ENCODE data around the gene TSC2.
A peak's percentile ranks its signal among the peaks of the same experiment; 100 is the strongest.
"Not testable (repeated sequence)": the region's sequence is repeated elsewhere in the genome, so short reads cannot be mapped to it uniquely, and the experiment has no call there.

Gene TSC2

GRCh38 chr16:2087748-2088631, 40.2 kb downstream of the TSC2 start:
- no peak for DNase-seq

- DNase-seq, result no peak
Measured at GRCh38 chr16:2088759-2089358, 41.1 kb downstream of the TSC2 start.

GRCh38 chr16:2089706-2090480, 42.1 kb downstream of the TSC2 start:
- no peak for DNase-seq

GRCh38 chr16:2090481-2090776, 42.6 kb downstream of the TSC2 start:
- DNase-seq, result no peak

DNA sequence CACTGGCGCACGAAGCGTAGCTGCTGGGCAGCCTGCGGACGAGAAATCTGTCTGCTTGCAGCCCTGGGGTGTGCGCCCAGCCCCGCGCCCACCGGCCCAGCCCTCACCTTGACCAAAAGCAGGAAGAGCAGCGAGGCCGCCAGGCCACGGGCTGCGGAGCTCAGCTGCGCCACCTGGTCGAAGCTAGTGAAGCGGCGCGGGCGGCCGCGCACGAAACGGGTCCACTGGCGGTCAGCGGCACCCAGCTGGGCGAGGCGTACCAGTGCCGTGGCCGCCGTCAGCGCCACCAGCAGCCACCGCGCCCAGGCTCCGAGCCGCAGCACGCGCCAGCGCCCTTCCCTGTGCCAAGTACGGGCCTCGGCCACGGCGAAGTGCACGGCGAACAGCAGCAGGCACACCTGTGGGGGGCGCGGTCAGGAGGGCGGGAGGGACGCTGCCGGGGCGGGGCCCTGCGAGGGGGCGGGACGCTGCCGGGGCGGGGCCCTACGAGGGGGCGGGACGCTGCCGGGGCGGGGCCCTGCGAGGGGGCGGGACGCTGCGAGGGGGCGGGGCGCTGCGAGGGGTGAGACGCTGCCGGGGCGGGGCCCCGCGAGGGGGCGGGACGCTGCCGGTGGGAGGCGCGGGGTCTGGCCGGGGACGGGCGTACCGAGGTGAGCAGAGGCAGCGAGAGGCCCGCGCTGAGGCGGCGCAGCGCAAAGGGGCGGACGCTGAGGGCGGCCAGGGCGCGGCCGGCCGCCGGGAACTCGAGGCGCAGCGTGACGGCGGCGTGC, 43.2 kb downstream of the TSC2 start:
- peak; percentile 49 for DNase-seq

DNA sequence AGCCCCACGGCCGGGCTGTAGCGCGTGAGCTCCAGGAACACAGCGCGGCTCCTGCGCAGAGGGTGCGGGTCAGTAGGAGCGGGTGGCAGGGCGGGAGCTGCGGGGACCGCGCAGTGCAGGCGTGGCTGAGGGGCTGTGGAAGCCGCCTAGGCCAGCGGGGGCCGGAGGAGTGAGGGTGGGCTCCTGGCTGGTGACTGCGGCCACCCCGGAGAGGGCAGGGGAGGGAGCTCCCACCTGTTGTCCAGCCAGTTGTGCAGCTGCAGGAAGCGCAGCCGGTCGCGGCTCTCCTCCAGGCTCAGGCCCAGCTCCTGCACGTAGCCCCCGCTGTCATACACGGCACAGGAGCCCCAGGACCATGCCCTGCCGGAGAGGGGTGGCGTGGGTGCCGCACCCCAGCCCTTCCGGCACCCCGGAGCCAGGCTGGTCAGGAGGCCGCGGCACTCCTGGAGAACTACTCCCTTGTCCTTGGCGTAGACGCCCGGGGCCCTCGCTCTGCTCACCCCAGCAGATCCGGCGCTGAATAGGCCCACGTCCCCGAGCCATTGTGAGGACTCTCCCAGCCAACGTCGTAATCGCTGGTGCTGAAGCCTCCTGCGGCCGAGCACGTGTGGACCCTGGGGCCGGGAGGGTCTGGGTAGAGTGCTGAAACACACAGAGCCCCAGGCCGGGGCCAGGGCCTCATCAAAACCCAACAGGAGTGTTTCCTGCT, 43.9 kb downstream of the TSC2 start:
- DNase-seq, result no peak

DNA sequence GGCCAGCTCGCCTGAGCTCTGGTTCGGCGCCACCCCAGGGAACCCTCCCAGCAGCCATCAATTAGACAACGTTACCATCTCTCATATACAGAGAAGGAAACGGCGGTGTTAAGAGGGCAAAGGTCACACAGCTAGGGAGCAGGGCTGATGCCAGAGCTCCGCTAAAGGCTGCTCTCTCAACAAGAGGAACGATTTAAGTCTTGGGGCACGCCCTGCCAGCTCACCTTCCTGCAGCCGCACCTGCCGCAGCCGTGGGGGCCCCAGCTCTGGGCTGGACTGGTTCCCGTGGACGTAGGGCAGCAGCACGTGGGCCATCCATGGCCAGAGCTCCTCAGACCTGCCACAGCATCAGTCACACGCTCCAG, 44.5 kb downstream of the TSC2 start:
- no peak for DNase-seq

GRCh38 chr16:2092866-2093265, 45.1 kb downstream of the TSC2 start:
- no peak for DNase-seq

GRCh38 chr16:2093793-2094192, 46.0 kb downstream of the TSC2 start:
- no peak for DNase-seq

DNA sequence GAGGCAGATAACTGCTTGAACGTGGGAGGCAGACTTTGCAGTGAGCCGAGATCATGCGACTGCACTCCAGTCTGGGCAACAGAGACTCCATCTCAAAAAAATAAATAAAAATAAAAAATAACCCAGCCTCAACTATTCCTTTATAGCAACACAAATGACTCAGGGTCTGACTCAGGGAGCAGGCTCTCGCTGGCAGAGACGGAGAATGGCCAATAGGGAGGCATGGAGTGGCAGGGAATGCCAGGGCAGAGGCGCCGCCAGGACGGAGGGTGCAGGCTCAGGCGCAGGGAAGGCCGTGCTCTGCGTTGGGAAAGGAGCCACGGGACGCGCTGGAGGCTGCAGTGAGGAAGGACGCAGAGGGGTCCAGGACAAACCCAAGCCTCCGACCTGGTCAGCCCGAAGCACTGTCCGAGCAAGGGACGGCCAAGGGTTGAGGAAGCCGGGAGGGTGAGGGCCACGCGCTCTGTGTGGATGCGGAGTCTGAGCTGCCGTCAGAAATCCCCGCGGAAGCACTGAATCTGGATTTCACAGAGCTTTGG, 47.6 kb downstream of the TSC2 start:
- no peak for DNase-seq

DNA sequence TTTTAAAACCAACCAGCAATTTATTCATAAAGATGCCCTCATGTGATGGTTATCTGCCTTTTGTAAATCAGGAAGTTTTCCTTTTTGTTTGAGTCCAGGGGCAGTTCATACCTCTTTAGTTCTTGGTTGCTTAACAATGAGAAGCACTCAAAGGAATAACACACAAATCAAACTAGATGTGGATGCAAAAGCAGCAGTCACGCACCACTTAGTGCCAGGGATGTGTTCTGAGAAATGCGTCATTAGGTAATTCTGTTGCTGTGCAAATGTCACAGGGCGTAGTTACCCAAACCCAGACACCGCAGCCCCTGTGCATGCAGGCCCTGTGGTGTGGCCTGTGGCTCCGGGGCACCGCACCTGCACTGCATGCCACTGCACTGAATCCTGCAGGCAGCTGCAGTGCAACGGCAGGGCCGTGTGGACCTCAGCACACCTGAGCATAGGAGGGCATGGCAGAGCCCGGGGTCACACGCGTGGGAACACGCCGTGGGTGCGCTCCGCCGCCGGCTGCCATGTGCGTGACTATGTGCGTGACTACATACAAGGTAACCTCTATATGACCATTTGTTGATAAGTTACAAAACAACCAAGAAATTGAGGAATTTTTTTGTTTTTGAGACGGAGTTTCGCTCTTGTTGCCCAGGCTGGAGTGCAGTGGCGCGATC, 48.3 kb downstream of the TSC2 start:
- no peak for DNase-seq

DNA sequence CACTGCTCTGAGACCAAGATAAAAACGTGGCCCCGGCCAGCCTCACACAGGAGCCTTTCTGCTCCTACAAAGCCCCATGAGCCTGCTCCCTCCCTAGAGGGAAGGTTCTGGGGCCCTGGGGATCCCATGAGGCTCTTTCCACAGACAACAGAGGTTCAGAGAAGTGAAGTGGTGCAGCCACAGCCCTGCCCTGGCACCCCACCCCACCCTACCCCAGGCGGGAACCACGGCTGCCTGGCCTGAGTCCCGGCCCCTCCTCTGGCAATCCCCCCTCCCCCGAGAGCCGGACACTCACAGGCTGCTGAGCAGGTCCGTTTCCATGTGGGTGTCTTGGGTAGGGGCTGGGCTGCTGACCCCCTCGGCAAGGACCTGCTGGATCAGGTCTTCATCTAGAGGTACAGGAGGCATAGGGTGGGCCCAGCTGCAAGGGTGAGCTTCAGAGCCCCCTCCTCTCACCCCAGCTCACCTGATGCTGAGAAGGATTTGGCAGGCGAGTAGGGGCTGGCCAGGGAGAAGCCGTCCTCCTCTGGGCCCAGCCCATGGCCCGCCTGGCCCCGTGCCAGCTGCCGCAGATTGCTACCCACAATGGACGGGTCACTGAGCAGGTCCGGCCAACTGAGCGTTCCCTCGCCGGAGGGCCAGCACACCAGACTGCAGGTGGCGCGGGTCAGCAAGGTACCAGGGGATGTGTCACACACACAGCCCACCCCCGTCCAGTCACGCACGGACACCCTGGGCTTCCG, 49.2 kb downstream of the TSC2 start:
- no peak for DNase-seq

DNA sequence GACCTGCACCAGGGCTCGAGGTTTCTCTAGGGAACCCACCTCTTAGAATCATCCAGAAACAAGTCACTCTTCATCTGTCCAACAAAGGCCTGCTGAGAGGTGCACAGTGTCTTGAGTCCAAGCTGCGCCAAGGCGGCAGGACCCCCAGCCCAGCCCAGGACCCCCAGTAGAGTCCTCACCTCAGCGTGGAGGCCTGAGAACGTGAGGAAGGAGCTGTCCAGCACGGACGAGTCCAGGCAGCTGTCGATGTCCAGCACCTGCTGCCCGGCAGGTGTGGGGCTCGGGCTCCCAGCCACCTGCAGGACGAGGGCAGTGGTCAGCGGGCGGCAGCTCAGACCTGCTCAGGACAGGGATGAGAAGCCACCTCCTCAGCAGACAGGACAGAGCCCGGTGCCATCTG, 49.9 kb downstream of the TSC2 start:
- DNase-seq, result not testable (repeated sequence)

DNA sequence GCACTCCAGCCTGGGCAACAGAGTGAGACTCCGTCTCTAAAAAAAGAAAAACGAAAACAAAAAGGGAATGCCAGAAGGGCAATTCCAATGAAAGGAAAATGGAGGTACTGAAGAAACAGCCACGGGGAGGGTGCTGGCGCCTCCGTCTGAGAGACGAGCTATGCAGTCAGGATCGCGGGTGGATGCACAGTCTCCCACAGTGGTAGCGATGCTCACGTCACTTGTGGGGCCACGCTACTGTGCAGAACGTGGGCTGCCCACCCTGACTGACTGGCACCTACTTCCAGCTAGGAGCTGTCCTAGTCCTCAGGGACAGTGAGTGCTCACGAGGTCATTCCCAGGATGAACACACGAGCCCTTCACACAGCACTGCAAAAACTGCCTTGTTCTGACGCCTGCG, 53.8 kb downstream of the TSC2 start:
- DNase-seq, result not testable (repeated sequence)

GRCh38 chr16:2102471-2102870, 54.7 kb downstream of the TSC2 start:
- no peak for DNase-seq

- not testable (repeated sequence) for DNase-seq
Measured at GRCh38 chr16:2104464-2104863, 56.7 kb downstream of the TSC2 start.

- DNase-seq, result not testable (repeated sequence)
Measured at GRCh38 chr16:2105291-2105690, 57.5 kb downstream of the TSC2 start.

- not testable (repeated sequence) for DNase-seq
Measured at GRCh38 chr16:2105769-2106168, 58.0 kb downstream of the TSC2 start.

- DNase-seq, result not testable (repeated sequence)
Measured at GRCh38 chr16:2106211-2106610, 58.4 kb downstream of the TSC2 start.

DNA sequence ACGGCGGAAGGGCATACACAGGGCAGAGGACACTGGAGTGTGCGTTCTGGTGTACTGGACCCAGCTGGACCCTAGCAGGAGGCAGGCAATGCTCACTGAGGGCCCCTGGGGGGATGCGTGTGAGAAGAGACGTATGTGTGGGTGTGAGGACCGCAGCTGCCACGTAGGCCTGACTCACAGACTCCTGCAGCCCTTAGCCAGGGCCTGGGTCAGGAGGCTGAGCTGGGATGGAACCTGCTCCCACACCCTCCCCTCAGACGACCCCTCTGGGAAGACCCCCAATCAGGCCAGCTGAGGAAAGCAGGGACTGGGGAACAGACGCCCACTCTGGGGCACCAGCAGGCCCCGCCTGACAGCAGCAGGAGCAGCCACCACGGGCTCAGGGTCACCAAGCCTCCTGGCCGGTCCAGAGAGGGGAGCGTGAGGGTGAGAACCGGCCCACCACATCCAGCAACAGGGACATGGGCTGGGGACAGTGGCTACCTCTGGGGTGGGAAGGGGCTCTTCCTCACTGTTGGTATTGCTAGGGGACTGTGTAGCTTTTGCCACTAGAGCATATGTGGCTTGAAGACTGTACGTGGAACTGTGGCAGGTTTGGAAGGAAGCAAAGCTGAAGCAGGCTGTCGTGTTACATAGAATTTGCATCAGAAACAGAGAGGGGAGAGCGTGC, 59.5 kb downstream of the TSC2 start:
- not testable (repeated sequence) for DNase-seq

Measured in CD4-positive, alpha-beta T cell treated with Interleukin-10 for 1 hour (primary cell).